ENCODE results near the gene GGA2.

- TF ChIP-seq, protein P1, sequence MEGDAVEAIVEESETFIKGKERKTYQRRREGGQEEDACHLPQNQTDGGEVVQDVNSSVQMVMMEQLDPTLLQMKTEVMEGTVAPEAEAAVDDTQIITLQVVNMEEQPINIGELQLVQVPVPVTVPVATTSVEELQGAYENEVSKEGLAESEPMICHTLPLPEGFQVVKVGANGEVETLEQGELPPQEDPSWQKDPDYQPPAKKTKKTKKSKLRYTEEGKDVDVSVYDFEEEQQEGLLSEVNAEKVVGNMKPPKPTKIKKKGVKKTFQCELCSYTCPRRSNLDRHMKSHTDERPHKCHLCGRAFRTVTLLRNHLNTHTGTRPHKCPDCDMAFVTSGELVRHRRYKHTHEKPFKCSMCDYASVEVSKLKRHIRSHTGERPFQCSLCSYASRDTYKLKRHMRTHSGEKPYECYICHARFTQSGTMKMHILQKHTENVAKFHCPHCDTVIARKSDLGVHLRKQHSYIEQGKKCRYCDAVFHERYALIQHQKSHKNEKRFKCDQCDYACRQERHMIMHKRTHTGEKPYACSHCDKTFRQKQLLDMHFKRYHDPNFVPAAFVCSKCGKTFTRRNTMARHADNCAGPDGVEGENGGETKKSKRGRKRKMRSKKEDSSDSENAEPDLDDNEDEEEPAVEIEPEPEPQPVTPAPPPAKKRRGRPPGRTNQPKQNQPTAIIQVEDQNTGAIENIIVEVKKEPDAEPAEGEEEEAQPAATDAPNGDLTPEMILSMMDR (IDR thresholded peaks at IDR 0.05), result no peak
- TF ChIP-seq EP300 (IDR thresholded peaks at IDR 0.05) (no peak), POLR2A (IDR thresholded peaks at IDR 0.05) (no peak)
These were observed 9.4 kb downstream of the GGA2 start for GRCh38 chr16:23500862-23501225.
